Vagina (tissue), 2 donors: Measurements from ENCODE around the gene PRRT1B.

Experiments
- POLR2A ChIP-seq, 2 donors: fragments of 450-650 bp; IDR thresholded peaks; one replicate each; pipeline ENCODE4 v1.6.1; 2017; ENCODE audit warnings: antibody characterized with exemption in 2 of 2, mild to moderate bottlenecking in 2 of 2, moderate library complexity in 2 of 2
- POLR2AphosphoS5 ChIP-seq, 2 donors: sonication (generic); formaldehyde crosslinking; IDR thresholded peaks; one replicate each; pipeline ENCODE4 v1.9.0; 2017; ENCODE audit warnings: antibody characterized with exemption in 2 of 2, mild to moderate bottlenecking in 2 of 2, low read depth in 1 of 2; ENCODE audit not compliant: insufficient read depth in 1 of 2
- TF ChIP-seq, protein P1 (sequence below), 3 experiments: fragments of 450-650 bp in 2 of 3; fragments of 200-600 bp in 1 of 3; sonication (generic) in 1 of 3; IDR thresholded peaks; one replicate each; pipeline ENCODE4 v1.5.1; 2017 to 2019; ENCODE audit warnings: antibody characterized with exemption in 3 of 3, mild to moderate bottlenecking in 2 of 3, moderate library complexity in 2 of 3

DNA sequence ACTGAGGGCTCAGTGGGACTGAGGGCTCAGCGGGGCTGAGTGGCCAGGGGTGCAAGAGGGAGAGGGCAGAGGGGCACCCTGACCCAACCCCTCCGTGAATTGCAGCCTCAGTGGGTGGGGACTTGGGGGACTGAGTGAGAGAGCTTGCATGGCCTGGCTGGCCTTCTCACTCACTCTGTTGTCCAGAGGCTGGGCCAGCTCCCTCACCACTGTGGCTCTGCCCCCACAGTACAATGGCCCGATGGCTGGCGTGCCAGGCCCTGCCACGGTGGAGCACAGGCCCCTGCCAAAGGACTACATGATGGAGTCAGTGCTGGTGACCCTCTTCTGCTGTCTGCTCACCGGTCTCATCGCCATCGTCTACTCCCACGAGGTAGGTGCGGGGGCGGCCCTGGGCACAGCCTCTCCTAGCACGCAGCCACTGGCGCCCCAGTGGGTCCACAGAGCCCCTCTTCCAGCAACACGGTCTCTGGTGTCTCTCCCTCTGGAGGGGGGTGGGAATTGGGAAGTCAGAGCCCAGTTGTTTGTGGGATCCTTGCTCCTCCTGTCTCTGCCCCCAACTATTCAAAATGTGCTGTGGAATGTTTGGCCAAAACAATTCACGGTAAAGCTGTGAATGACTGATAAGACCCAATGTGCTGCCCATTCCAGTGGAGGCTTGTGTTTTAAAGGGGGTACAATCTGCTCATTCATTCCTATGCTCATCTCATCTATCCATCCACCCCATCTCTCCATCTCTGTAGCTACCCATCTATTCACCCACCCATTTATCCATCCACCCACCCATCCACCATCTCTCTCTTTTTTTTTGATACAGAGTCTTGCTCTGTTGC, 10.7 kb downstream of the PRRT1B start:
- TF ChIP-seq, protein P1, sequence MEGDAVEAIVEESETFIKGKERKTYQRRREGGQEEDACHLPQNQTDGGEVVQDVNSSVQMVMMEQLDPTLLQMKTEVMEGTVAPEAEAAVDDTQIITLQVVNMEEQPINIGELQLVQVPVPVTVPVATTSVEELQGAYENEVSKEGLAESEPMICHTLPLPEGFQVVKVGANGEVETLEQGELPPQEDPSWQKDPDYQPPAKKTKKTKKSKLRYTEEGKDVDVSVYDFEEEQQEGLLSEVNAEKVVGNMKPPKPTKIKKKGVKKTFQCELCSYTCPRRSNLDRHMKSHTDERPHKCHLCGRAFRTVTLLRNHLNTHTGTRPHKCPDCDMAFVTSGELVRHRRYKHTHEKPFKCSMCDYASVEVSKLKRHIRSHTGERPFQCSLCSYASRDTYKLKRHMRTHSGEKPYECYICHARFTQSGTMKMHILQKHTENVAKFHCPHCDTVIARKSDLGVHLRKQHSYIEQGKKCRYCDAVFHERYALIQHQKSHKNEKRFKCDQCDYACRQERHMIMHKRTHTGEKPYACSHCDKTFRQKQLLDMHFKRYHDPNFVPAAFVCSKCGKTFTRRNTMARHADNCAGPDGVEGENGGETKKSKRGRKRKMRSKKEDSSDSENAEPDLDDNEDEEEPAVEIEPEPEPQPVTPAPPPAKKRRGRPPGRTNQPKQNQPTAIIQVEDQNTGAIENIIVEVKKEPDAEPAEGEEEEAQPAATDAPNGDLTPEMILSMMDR (IDR thresholded peaks at IDR 0.05), result no peak
- no peak for TF ChIP-seq POLR2A (IDR thresholded peaks at IDR 0.05)
- no peak for TF ChIP-seq POLR2AphosphoS5 (IDR thresholded peaks at IDR 0.05; ENCODE audit: insufficient read depth in 1 of 2, low read depth in 1 of 2)
